ENCODE data around the gene CDK8.
A peak's percentile ranks its signal among the peaks of the same experiment; 100 is the strongest.

CDK8 gene

GRCh38 chr13:26255115-26255514 lies 1.2 kb downstream of the CDK8 start:
- in situ Hi-C loops (cut with HindIII; ENCODE audit: low pct_ligation_motif_present, low sequenced_read_pairs), result no loop called here
- Histone ChIP-seq H3K36me3 (replicated peaks) (no peaks in the 10 kb centered on the region), H3K4me3 (ENCODE audit: low read depth, low read length) (peak overlapping the region; percentile 82), H3K27ac (no peak overlapping the region), H3K27me3 (replicated peaks) (no peaks in the 10 kb centered on the region)
- TF ChIP-seq, protein P1, sequence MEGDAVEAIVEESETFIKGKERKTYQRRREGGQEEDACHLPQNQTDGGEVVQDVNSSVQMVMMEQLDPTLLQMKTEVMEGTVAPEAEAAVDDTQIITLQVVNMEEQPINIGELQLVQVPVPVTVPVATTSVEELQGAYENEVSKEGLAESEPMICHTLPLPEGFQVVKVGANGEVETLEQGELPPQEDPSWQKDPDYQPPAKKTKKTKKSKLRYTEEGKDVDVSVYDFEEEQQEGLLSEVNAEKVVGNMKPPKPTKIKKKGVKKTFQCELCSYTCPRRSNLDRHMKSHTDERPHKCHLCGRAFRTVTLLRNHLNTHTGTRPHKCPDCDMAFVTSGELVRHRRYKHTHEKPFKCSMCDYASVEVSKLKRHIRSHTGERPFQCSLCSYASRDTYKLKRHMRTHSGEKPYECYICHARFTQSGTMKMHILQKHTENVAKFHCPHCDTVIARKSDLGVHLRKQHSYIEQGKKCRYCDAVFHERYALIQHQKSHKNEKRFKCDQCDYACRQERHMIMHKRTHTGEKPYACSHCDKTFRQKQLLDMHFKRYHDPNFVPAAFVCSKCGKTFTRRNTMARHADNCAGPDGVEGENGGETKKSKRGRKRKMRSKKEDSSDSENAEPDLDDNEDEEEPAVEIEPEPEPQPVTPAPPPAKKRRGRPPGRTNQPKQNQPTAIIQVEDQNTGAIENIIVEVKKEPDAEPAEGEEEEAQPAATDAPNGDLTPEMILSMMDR (IDR thresholded peaks at IDR 0.05; ENCODE audit: low read depth, low read length, missing control alignments), result no peak
- no peak for DNase-seq

GRCh38 chr13:26255691-26256277 lies 1.9 kb downstream of the CDK8 start:
- in situ Hi-C loops (cut with HindIII; ENCODE audit: low pct_ligation_motif_present, low sequenced_read_pairs), result no loop called here
- no peak overlapping the region for H3K27ac ChIP-seq
- peak overlapping the region; percentile 82 for H3K4me3 ChIP-seq (ENCODE audit: low read depth, low read length)
- DNase-seq, result no peak
- H3K36me3 ChIP-seq (replicated peaks), result no peaks in the 10 kb centered on the region
- TF ChIP-seq, protein P1 (IDR thresholded peaks at IDR 0.05; ENCODE audit: low read depth, low read length, missing control alignments), result peak; percentile 15
- no peaks in the 10 kb centered on the region for H3K27me3 ChIP-seq (replicated peaks)

- no peak overlapping the region for H3K27ac ChIP-seq
- TF ChIP-seq, protein P1 (IDR thresholded peaks at IDR 0.05; ENCODE audit: low read depth, low read length, missing control alignments), result no peak
- no peaks in the 10 kb centered on the region for H3K27me3 ChIP-seq (replicated peaks)
- DNase-seq, result no peak
- in situ Hi-C loops (cut with HindIII; ENCODE audit: low pct_ligation_motif_present, low sequenced_read_pairs), result no loop called here
- H3K4me3 ChIP-seq (ENCODE audit: low read depth, low read length), result no peak overlapping the region
- H3K36me3 ChIP-seq (replicated peaks), result no peaks in the 10 kb centered on the region
Observed at GRCh38 chr13:26257049-26257448, 3.1 kb downstream of the CDK8 start.

- Histone ChIP-seq H3K27me3 (replicated peaks) (no peaks in the 10 kb centered on the region), H3K4me3 (ENCODE audit: low read depth, low read length) (no peak overlapping the region), H3K36me3 (replicated peaks) (no peaks in the 10 kb centered on the region), H3K27ac (no peak overlapping the region)
- DNase-seq, result no peak
- in situ Hi-C loops (cut with HindIII; ENCODE audit: low pct_ligation_motif_present, low sequenced_read_pairs), result no loop called here
- TF ChIP-seq, protein P1 (IDR thresholded peaks at IDR 0.05; ENCODE audit: low read depth, low read length, missing control alignments), result no peak
Observed at GRCh38 chr13:26259634-26260033, 5.7 kb downstream of the CDK8 start.

- H3K27me3 ChIP-seq (replicated peaks), result no peaks in the 10 kb centered on the region
- H3K36me3 ChIP-seq (replicated peaks), result no peaks in the 10 kb centered on the region
- DNase-seq, result no peak
- no peak overlapping the region for H3K27ac ChIP-seq
- TF ChIP-seq, protein P1 (IDR thresholded peaks at IDR 0.05; ENCODE audit: low read depth, low read length, missing control alignments), result no peak
- in situ Hi-C loops (cut with HindIII; ENCODE audit: low pct_ligation_motif_present, low sequenced_read_pairs), result no loop called here
- H3K4me3 ChIP-seq (ENCODE audit: low read depth, low read length), result no peak overlapping the region
Observed at GRCh38 chr13:26262156-26262555, 8.2 kb downstream of the CDK8 start.

- Histone ChIP-seq H3K4me3 (ENCODE audit: low read depth, low read length) (no peak overlapping the region), H3K36me3 (replicated peaks) (no peaks in the 10 kb centered on the region), H3K27me3 (replicated peaks) (no peaks in the 10 kb centered on the region), H3K27ac (no peak overlapping the region)
- in situ Hi-C loops (cut with HindIII; ENCODE audit: low pct_ligation_motif_present, low sequenced_read_pairs), result no loop called here
- DNase-seq, result no peak
- TF ChIP-seq, protein P1 (IDR thresholded peaks at IDR 0.05; ENCODE audit: low read depth, low read length, missing control alignments), result no peak
Observed at GRCh38 chr13:26266311-26266710, 12.4 kb downstream of the CDK8 start.
